IPS-18a (cell line): ENCODE measurements around the gene GNAI3.

ENCODE experiments used
- H3K27ac ChIP-seq: one replicate; pipeline ENCODE4 v1.5.1; 2013; ENCODE audit warnings: low read length
- H3K27me3 ChIP-seq: one replicate; pipeline ENCODE4 v1.6.1; 2013; ENCODE audit warnings: mild to moderate bottlenecking, low read length; ENCODE audit not compliant: control insufficient read depth, insufficient read depth
- H3K36me3 ChIP-seq: one replicate; pipeline ENCODE4 v1.6.1; 2013; ENCODE audit warnings: low read depth, low read length; ENCODE audit not compliant: control insufficient read depth
- H3K4me1 ChIP-seq: one replicate; pipeline ENCODE4 v1.6.1; 2013; ENCODE audit warnings: low read depth, low read length; ENCODE audit not compliant: control insufficient read depth
- H3K4me3 ChIP-seq: one replicate; pipeline ENCODE4 v1.5.1; 2013; ENCODE audit warnings: low read length
- H3K9ac ChIP-seq: one replicate; pipeline ENCODE4 v1.6.1; 2013; ENCODE audit warnings: mild to moderate bottlenecking, low read length, moderate library complexity
- H3K9me3 ChIP-seq: one replicate; pipeline ENCODE4 v1.6.1; 2013; ENCODE audit warnings: low read depth, low read length; ENCODE audit not compliant: control insufficient read depth

GNAI3 gene

DNA sequence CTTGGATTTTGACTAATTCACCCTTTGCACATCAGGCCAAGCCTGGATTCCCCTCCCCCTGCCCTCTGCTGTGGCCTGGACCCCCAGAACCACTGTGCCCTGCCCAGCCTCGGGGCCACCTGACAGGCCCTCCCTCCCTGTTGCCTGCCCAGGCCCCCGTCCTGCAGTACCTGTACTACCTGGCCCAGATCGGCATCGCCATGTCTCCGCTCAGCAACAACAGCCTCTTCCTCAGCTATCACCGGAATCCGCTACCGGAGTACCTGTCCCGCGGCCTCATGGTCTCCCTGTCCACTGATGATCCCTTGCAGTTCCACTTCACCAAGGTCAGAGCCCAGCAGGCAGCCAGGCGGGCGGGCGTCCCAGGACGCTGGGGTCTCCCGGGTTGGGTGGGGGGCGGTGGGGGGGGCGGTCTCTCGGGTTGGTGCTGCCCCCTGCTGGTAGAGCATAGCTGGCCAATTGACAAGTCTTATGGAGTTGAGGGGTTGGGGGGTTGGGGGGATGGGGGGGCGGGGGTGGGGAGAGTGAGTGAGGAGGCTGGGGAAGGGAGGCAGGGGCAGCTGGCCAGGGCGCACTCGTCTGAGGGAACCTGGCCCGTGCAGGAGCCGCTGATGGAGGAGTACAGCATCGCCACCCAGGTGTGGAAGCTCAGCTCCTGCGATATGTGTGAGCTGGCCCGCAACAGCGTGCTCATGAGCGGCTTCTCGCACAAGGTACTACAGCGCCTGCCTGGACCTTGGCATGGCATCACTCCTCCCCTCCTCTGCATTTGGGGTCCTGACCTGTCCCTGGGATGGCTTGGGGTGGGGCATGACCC, 81.9 kb downstream of the GNAI3 start:
- Histone ChIP-seq H3K27ac (no peak overlapping the region), H3K36me3 (peaks cover 28% of the 10 kb centered on the region), H3K4me1 (no peaks in the 10 kb centered on the region), H3K9me3 (no peaks in the 10 kb centered on the region), H3K9ac (no peak overlapping the region), H3K4me3 (no peak overlapping the region), H3K27me3 (no peaks in the 10 kb centered on the region)

DNA sequence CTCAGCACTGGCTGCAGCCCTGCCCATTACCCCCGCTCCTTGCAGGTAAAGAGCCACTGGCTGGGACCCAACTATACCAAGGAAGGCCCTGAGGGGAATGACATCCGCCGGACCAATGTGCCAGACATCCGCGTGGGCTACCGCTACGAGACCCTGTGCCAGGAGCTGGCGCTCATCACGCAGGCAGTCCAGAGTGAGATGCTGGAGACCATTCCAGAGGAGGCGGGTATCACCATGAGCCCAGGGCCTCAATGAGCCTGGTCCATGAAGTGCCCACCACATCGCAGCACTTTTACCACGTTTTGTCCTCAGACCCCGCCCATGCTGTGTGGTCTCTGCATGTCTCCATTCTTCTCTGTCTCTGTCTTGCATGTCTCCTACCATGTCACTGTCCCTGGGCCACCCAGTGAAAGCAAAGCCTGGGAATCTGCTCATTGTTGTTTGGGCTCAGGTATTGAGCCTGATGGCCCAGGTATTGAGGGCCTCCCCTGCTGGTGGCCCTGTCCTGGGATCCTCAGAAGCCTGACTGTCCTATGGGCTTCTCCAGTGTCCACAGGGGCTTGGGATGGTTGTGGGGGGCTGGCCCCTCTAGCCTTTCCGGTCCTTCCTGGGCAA, 82.6 kb downstream of the GNAI3 start:
- H3K36me3 ChIP-seq = peaks cover 28% of the 10 kb centered on the region
- no peak overlapping the region for H3K27ac ChIP-seq

GRCh38 chr1:109631513-109632505, 83.4 kb downstream of the GNAI3 start:
- Histone ChIP-seq H3K4me1 (peaks cover 15% of the 10 kb centered on the region), H3K36me3 (peaks cover 24% of the 10 kb centered on the region), H3K9me3 (no peaks in the 10 kb centered on the region), H3K27me3 (no peaks in the 10 kb centered on the region), H3K27ac (no peak overlapping the region), H3K4me3 (no peak overlapping the region), H3K9ac (no peak overlapping the region)

More for the DNA sequence above, 82.6 kb downstream of the GNAI3 start:
- Histone ChIP-seq H3K27me3 (no peaks in the 10 kb centered on the region), H3K4me3 (no peak overlapping the region), H3K9me3 (no peaks in the 10 kb centered on the region), H3K4me1 (peaks cover 7% of the 10 kb centered on the region), H3K9ac (no peak overlapping the region)

DNA sequence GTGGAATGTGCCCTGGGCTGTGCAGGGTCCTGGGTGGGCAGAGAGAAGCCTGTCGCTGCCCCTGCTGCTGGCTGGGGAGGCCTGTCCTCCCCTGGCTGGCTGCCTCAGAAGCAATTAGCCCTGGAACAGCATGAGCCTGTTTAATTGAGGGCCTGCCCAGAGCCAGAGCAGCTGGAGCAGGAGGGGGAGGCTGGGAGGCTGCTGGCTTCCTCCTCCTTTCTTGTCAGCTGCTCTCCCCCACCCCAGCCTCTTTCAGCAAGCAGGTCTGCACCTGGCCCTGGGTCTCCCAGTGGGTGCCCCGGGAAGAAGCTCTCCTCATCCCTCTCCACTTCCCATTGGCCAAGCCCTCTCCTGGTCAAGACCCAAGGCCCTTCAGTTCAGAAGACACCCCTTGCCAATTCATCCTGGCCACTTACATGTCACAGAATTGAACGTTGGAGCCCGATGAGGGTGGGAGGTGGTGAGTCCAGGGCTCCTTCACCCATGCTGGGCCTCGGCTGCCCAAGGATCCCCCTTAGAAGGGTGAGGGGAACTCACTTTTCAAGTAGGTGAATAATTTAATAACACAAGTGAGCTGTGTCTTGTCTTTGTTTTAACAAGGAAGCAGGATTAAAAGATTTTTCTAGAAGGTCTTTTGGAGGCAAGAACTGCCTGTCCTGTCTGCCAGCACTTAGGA, 84.4 kb downstream of the GNAI3 start:
- no peaks in the 10 kb centered on the region for H3K9me3 ChIP-seq
- no peaks in the 10 kb centered on the region for H3K27me3 ChIP-seq
- H3K36me3 ChIP-seq = peaks cover 20% of the 10 kb centered on the region
- H3K27ac ChIP-seq = no peak overlapping the region
- H3K4me3 ChIP-seq = no peak overlapping the region
- no peak overlapping the region for H3K9ac ChIP-seq
- H3K4me1 ChIP-seq = peaks cover 15% of the 10 kb centered on the region

DNA sequence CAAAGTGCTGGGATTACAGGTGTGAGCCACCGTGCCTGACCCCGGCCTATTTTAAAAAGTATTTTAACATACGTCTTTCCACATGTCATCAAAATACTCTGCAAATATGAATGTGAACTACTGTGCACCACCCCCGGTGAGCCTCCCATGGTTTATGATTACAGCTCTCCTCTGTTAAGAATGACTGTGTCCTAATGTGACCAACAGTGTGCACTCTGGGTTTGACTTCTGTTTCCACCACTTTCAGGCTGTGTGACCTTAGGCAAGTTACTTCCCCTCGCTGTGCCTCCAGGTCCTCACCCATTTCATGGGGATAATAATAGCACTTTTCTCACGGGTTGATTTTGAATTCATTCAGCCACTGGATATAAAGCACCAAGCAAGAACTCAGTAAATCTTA, 85.9 kb downstream of the GNAI3 start:
- no peak overlapping the region for H3K9ac ChIP-seq
- peaks cover 10% of the 10 kb centered on the region for H3K36me3 ChIP-seq
- H3K4me1 ChIP-seq = peaks cover 15% of the 10 kb centered on the region
- H3K27ac ChIP-seq = no peak overlapping the region
- H3K27me3 ChIP-seq = no peaks in the 10 kb centered on the region
- no peaks in the 10 kb centered on the region for H3K9me3 ChIP-seq
- H3K4me3 ChIP-seq = no peak overlapping the region

DNA sequence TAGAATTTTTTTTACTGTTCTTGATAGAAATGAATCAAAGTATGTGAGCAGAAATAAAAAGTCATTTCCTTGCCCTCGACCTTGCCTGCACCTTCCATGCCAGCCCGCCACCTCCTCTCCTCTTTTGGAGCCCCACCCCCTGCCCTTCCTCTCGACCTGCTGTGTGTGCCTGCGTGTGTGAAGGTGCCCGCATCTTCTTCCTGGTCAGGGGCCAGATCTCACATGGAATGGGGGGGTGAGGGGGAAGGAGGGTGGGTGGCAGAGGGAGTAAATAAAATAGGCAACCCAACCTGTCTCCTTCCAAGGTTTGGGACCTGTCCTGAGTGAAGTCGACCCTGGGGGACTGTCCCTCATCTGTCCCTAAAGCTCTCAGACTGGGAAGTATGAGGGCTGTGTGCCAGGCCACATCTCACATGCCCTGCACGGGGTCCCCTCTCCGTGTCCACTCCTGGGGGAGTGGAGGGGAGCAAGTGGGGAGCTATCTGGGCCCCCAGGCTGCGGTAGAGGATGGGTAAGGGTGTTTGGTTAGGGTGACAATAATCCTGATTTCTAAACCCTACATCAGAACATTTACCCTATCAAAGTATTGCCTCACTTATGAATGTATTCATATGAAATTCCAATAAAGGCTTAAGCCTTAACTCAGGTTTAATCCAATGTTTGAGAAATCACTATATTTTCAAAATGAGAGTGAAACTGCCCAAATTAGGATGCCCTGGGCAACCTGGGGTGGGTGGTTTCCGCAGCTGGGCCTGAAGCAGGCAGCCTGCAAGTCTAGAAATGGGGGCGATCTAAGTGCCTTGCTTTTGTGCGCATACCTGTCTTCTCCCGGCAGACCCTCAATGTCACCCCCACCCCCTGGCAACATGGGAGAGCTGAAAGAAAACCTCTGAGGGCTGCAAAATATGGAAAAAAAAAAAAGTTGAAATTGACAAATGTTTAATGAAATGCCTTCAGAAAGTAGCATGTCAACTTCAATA, 86.6 kb downstream of the GNAI3 start:
- H3K9me3 ChIP-seq = no peaks in the 10 kb centered on the region
- H3K27me3 ChIP-seq = no peaks in the 10 kb centered on the region
- H3K36me3 ChIP-seq = peaks cover 5% of the 10 kb centered on the region
- no peak overlapping the region for H3K9ac ChIP-seq
- no peak overlapping the region for H3K4me3 ChIP-seq
- H3K27ac ChIP-seq = no peak overlapping the region
- H3K4me1 ChIP-seq = peaks cover 15% of the 10 kb centered on the region

GRCh38 chr1:109635862-109636200, 87.4 kb downstream of the GNAI3 start:
- Histone ChIP-seq H3K9me3 (no peaks in the 10 kb centered on the region), H3K27me3 (no peaks in the 10 kb centered on the region), H3K27ac (no peak overlapping the region), H3K9ac (no peak overlapping the region), H3K36me3 (peaks cover 5% of the 10 kb centered on the region), H3K4me3 (no peak overlapping the region), H3K4me1 (peaks cover 15% of the 10 kb centered on the region)

- H3K9ac ChIP-seq = no peak overlapping the region
- H3K27ac ChIP-seq = no peak overlapping the region
Measured at GRCh38 chr1:109636201-109636952, 88.0 kb downstream of the GNAI3 start.

GRCh38 chr1:109637446-109637845, 89.0 kb downstream of the GNAI3 start:
- Histone ChIP-seq H3K9me3 (no peaks in the 10 kb centered on the region), H3K4me3 (no peak overlapping the region), H3K9ac (no peak overlapping the region), H3K27ac (no peak overlapping the region), H3K36me3 (no peaks in the 10 kb centered on the region), H3K4me1 (peaks cover 15% of the 10 kb centered on the region), H3K27me3 (no peaks in the 10 kb centered on the region)

More at GRCh38 chr1:109636201-109636952, 88.0 kb downstream of the GNAI3 start:
- peaks cover 15% of the 10 kb centered on the region for H3K4me1 ChIP-seq
- H3K9me3 ChIP-seq = no peaks in the 10 kb centered on the region
- peaks cover under 1% of the 10 kb centered on the region for H3K36me3 ChIP-seq
- H3K4me3 ChIP-seq = no peak overlapping the region
- H3K27me3 ChIP-seq = no peaks in the 10 kb centered on the region
